BJ (cell line): Measurements from ENCODE around the gene LRRC52. TPM values are rescaled to one million over a fixed set of nuclear protein-coding genes. Genes with fewer than 3 reads are reported as not detected.
"Not testable (repeated sequence)": the region's sequence is repeated elsewhere in the genome, so short reads cannot be mapped to it uniquely, and the experiment has no call there.

ENCODE experiments used
- CTCF ChIA-PET: fragments of 350-600 bp; formaldehyde crosslinking; extraction: SDS; loops from one replicate; lab custom pipeline; 2021; ENCODE audit warnings: antibody characterized with exemption, inconsistent platforms; lab: Yijun Ruan, JAX
- POLR2A ChIA-PET: fragments of 300-600 bp; sonication (Branson Sonifier 250); formaldehyde crosslinking; extraction: SDS; loops from one replicate; lab custom pipeline; 2021; ENCODE audit warnings: antibody characterized with exemption; lab: Charles Lee
- DNase-seq: peaks from one replicate; pipeline ENCODE4 v3.0.0-alpha.2; 2011; ENCODE audit warnings: low read depth
- H3K27me3 ChIP-seq: 2 replicates; pipeline ENCODE4 v1.6.0; 2011; ENCODE audit warnings: low read length; ENCODE audit not compliant: control insufficient read depth, insufficient read depth
- H3K36me3 ChIP-seq: 2 replicates; pipeline ENCODE4 v1.5.1; 2011; ENCODE audit warnings: low read length; ENCODE audit not compliant: control insufficient read depth, insufficient read depth
- H3K4me3 ChIP-seq: 2 replicates; pipeline ENCODE4 v1.5.1; 2011; ENCODE audit warnings: low read depth, mild to moderate bottlenecking, control low read depth, low read length
- CTCF ChIP-seq: IDR thresholded peaks from 2 replicates; pipeline ENCODE4 v1.5.1; 2011; ENCODE audit warnings: low read depth, mild to moderate bottlenecking, control low read depth, inconsistent platforms, low read length, moderate library complexity; ENCODE audit not compliant: insufficient read depth
- polyA plus RNA-seq: library from polyadenylated mRNA; depleted of rRNA; stranded (reverse); fragments of >200 nt; gene quantifications from 2 replicates; pipeline ENCODE4 v1.2.3, GENCODE V29; 2011

Gene LRRC52
- polyA plus RNA-seq, 1 experiment, result not detected

DNA sequence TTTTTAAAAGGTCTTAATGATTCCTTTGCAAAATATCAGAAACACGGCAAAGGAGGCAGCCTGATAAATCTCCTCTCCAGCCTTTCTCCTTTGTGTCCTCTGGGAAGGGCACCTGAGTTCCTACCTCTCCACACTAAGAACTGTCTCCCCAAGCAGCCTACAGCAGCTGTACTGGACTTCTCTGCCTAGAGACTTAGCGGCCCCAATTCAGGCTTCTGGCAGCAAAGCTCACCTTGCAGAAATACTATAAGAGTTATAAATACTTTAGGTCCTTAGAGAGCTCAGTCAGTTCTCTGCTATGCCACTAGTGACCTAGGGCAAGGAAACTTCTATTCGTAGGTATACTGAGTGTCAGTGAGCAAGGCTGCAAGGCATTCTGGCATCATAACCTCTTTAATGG, 33.9 kb downstream of the LRRC52 start:
- H3K4me3 ChIP-seq, result no peak overlapping the region
- CTCF ChIA-PET, result interaction anchor here (0.6 to 1.8 kb wide), 2 partner anchors 14 to 64 kb away, joined by 3 to 5 read pairs; no protein-coding TSS in a partner anchor
- no peaks in the 10 kb centered on the region for H3K36me3 ChIP-seq
- POLR2A ChIA-PET, result no interaction called here
- DNase-seq, result no peak
- no peak for TF ChIP-seq CTCF
- H3K27me3 ChIP-seq, result peaks cover 3% of the 10 kb centered on the region; the same call in 1 of the 2 replicates

- Histone ChIP-seq H3K4me3 (no peak overlapping the region), H3K36me3 (no peaks in the 10 kb centered on the region), H3K27me3 (peaks cover 3% of the 10 kb centered on the region; the same call in 1 of the 2 replicates)
- ChIA-PET CTCF (interaction anchor here (0.6 to 1.2 kb wide), 2 partner anchors 173 to 189 kb away, joined by 3 read pairs; no protein-coding TSS in a partner anchor), POLR2A (no interaction called here)
- TF ChIP-seq CTCF, result no peak
- no peak for DNase-seq
Observed at GRCh38 chr1:165580931-165581871, 37.4 kb downstream of the LRRC52 start.

DNA sequence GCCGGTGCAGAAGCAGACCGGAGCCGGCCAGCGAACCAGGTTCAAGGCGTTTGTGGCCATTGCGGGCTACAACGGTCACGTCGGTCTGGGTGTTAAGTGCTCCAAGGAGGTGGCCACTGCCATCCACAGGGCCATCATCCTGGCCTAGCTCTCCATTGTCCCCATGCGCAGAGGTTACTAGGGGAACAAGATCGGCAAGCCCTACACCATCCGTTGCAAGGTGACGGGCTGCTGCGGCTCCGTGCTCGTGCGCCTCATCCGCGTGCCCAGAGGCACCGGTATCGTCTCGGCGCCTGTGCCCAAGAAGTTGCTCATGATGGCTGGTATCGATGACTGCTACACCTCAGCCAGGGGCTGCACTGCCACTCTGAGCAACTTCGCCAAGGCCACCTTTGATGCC, 38.1 kb downstream of the LRRC52 start:
- H3K4me3 ChIP-seq, result no peak overlapping the region
- ChIA-PET POLR2A (no interaction called here), CTCF (interaction anchor here (1.2 kb wide), 1 partner anchor 190 kb away, joined by 3 read pairs; no protein-coding TSS in a partner anchor)
- no peak for DNase-seq
- no peak for TF ChIP-seq CTCF
- peaks cover 3% of the 10 kb centered on the region; the same call in 1 of the 2 replicates for H3K27me3 ChIP-seq
- no peaks in the 10 kb centered on the region for H3K36me3 ChIP-seq

DNA sequence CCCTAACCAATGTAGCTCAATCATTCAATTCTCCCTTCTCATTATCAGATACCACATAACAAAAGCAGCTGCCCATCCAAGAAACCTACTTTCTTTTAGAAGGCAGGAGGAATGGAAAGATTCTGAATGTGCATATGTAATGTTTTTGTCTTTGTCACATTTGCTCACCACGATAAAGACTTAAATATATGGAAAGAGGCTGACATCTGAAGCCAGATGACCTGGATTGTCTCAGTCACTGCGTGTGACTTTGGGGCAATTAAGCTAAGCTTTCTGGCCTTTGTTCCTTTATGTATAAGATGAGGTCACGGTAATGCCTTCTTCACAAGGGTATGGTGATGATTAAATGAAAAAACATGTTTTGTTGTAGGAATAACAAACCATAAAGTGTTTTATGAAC, 42.6 kb downstream of the LRRC52 start:
- ChIA-PET POLR2A (no interaction called here), CTCF (interaction anchor here (0.8 to 5.5 kb wide), 3 partner anchors 135 to 219 kb away, joined by 3 to 38 read pairs (median 5); no protein-coding TSS in a partner anchor)
- no peak for DNase-seq
- no peaks in the 10 kb centered on the region for H3K36me3 ChIP-seq
- H3K27me3 ChIP-seq, result peaks cover 8% of the 10 kb centered on the region; the same call in 1 of the 2 replicates
- TF ChIP-seq CTCF, result no peak
- H3K4me3 ChIP-seq, result no peak overlapping the region

DNA sequence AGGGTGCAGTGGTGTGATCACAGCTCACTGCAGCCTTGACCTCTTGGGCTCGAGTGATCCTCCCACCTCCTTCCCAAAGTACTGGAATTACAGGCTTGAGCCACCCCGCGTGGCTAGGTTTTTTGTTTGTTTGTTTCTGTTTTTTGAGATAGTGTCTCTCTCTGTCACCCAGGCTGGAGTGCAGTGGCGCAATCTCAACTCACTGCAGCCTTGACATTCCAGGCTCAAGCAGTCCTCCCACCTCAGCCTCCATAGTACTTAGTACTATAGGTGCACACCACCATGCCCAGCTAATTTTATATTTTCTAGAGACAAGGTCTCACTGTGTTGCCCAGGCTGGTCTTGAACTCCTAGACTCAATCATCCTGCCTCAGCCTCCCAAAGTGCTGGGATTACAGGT, 47.6 kb downstream of the LRRC52 start:
- H3K4me3 ChIP-seq, DNase-seq, H3K36me3 ChIP-seq, POLR2A ChIA-PET: not testable (repeated sequence)
- H3K27me3 ChIP-seq, result peaks cover 18% of the 10 kb centered on the region
- CTCF ChIA-PET, result interaction anchor here (1.2 to 13.1 kb wide), 8 partner anchors 7 to 446 kb away, joined by 3 to 236 read pairs (median 7); no protein-coding TSS in a partner anchor
